Kidney (tissue), 14 donors: ENCODE data around the gene ANGPTL3. TPM values are rescaled to one million over a fixed set of nuclear protein-coding genes. Genes with fewer than 3 reads are reported as not detected.

Experiments used
- DNase-seq, 5 donors: peaks; one replicate each; pipeline ENCODE4 v3.0.0-alpha.2; 2013 to 2020
- FAIRE-seq: peaks from 2 replicates; lab custom pipeline; 2012; peaks lifted over from hg19 to GRCh38; lab: Jason Lieb, UNC
- H3K27ac ChIP-seq, 2 donors: one replicate each; pipeline ENCODE4 v1.7.0; 2013; ENCODE audit warnings: low read depth in 2 of 2, low read length in 2 of 2, inconsistent platforms in 1 of 2
- H3K27me3 ChIP-seq: one replicate; pipeline ENCODE4 v1.7.1; 2013; ENCODE audit warnings: low read length, inconsistent platforms; ENCODE audit not compliant: control insufficient read depth, insufficient read depth
- H3K36me3 ChIP-seq, 3 donors: one replicate each; pipeline versions ENCODE4 v1.7.0 to v1.7.1; 2013; ENCODE audit warnings: low read length in 3 of 3, control low read depth in 1 of 3, inconsistent platforms in 1 of 3; ENCODE audit not compliant: insufficient read depth in 3 of 3, control insufficient read depth in 2 of 3
- H3K4me1 ChIP-seq, 3 donors: one replicate each; pipeline versions ENCODE4 v1.7.0 to v1.7.1; 2013; ENCODE audit warnings: low read length in 3 of 3, inconsistent platforms in 1 of 3, low read depth in 1 of 3; ENCODE audit not compliant: control insufficient read depth in 2 of 3, insufficient read depth in 2 of 3
- H3K4me3 ChIP-seq, 3 donors: one replicate each; pipeline versions ENCODE4 v1.7.0 to v1.8.1; 2013; ENCODE audit warnings: low read length in 3 of 3, control low read depth in 1 of 3, inconsistent platforms in 1 of 3
- H3K9ac ChIP-seq, 3 donors: one replicate each; pipeline versions ENCODE4 v1.7.0 to v1.7.1; 2013; ENCODE audit warnings: low read length in 3 of 3, control low read depth in 1 of 3, inconsistent platforms in 1 of 3
- H3K9me3 ChIP-seq, 3 donors: one replicate each; pipeline versions ENCODE4 v1.7.0 to v1.7.1; 2013; ENCODE audit warnings: low read length in 3 of 3, control low read depth in 1 of 3, inconsistent platforms in 1 of 3; ENCODE audit not compliant: control insufficient read depth in 2 of 3, insufficient read depth in 1 of 3
- intact Hi-C: fragments of 100-400 bp; cut with DNase I; formaldehyde crosslinking; loops from one replicate; pipeline ENCODE4 v1.11.1; 2022
- polyA plus RNA-seq: library from polyadenylated mRNA; stranded (reverse); fragments of 350-450 nt; fragmentation: Illumina TruSeq; extraction: RNeasy Lipid Tissue Mini Kit (QIAGEN cat#74804); gene quantifications from one replicate; pipeline ENCODE4 v1.2.3, GENCODE V29; 2014; ENCODE audit warnings: low read depth, low replicate concordance; ENCODE audit not compliant: insufficient read depth
- total RNA-seq: library from RNA; stranded (reverse); fragmentation: NEBNext Ultra II Directional; extraction: Animal tissue kit (Norgen Biotek cat#: 25700); gene quantifications from one replicate; pipeline ENCODE4 v1.2.1, GENCODE V29; 2021
- TF ChIP-seq, protein P1 (sequence below): IDR thresholded peaks from 3 replicates; pipeline ENCODE4 v1.5.1; 2012; ENCODE audit warnings: mild to moderate bottlenecking, moderate library complexity, borderline replicate concordance; ENCODE audit not compliant: insufficient read depth; ENCODE audit errors: extremely low read depth
- donor health status: control.
- donor health status: control.
- donor health status: control.
- donor health status: control.
- donor health status: control.
- donor health status: DM: yes; HTN: yes; CAD: no.
- donor health status: Normal renal cell carcinoma (clear cell type).

The ANGPTL3 gene
- total and polyA plus RNA-seq, 2 donors from 2014 or later = 0.41 to 19.2 TPM

DNA sequence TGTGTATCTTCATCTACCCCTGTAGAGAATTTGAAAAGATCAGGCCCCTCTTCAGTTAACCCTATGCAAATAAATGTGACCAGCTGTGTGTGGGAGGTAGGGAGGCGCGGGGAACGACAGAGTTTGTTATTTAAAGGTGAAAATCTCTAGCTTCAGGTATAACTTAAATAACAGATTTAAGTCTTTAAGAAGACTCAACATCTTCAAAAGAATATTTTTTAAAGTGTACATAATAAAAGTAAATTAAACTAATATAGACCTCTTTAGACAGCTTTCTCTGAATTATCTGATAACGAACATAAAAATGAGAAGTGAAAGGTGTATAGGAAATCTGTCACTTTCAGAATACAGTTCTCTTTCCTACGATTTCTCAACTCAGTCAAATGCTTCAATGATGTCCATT, 16.0 kb downstream of the ANGPTL3 start:
- no peaks in the 10 kb centered on the region for H3K4me1 ChIP-seq
- DNase-seq = no peak
- intact Hi-C loops = no loop called here
- no peaks in the 10 kb centered on the region for H3K27me3 ChIP-seq
- no peaks in the 10 kb centered on the region for H3K36me3 ChIP-seq
- H3K4me3 ChIP-seq = no peak overlapping the region
- H3K27ac ChIP-seq = no peak overlapping the region
- TF ChIP-seq, protein P1, sequence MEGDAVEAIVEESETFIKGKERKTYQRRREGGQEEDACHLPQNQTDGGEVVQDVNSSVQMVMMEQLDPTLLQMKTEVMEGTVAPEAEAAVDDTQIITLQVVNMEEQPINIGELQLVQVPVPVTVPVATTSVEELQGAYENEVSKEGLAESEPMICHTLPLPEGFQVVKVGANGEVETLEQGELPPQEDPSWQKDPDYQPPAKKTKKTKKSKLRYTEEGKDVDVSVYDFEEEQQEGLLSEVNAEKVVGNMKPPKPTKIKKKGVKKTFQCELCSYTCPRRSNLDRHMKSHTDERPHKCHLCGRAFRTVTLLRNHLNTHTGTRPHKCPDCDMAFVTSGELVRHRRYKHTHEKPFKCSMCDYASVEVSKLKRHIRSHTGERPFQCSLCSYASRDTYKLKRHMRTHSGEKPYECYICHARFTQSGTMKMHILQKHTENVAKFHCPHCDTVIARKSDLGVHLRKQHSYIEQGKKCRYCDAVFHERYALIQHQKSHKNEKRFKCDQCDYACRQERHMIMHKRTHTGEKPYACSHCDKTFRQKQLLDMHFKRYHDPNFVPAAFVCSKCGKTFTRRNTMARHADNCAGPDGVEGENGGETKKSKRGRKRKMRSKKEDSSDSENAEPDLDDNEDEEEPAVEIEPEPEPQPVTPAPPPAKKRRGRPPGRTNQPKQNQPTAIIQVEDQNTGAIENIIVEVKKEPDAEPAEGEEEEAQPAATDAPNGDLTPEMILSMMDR = no peak
- H3K9me3 ChIP-seq = no peaks in the 10 kb centered on the region
- no peak overlapping the region for H3K9ac ChIP-seq
- no peak for FAIRE-seq

DNA sequence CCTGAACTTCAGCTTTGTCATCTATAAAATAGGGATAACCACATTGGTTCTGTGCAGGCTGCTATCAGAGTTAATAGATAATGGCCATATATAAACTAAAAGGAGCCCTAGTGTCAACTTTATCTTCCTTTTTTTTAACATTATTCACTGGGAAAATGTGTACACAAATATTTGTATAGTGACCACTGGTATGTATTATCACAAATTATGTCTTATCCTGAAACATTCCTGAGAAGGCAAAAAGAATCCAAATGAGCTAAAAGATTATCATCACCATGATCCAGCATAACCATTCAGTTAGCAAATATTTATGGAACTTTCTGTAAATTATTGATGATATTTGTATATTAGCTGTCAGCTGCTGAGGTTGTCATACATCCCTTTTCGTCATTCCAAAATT, 16.6 kb downstream of the ANGPTL3 start:
- DNase-seq (no peak), FAIRE-seq (no peak)
- Histone ChIP-seq H3K4me1 (no peaks in the 10 kb centered on the region), H3K27me3 (no peaks in the 10 kb centered on the region), H3K4me3 (no peak overlapping the region), H3K27ac (no peak overlapping the region), H3K36me3 (no peaks in the 10 kb centered on the region), H3K9me3 (no peaks in the 10 kb centered on the region), H3K9ac (no peak overlapping the region)
- intact Hi-C loops = no loop called here
- TF ChIP-seq, protein P1 = no peak

DNA sequence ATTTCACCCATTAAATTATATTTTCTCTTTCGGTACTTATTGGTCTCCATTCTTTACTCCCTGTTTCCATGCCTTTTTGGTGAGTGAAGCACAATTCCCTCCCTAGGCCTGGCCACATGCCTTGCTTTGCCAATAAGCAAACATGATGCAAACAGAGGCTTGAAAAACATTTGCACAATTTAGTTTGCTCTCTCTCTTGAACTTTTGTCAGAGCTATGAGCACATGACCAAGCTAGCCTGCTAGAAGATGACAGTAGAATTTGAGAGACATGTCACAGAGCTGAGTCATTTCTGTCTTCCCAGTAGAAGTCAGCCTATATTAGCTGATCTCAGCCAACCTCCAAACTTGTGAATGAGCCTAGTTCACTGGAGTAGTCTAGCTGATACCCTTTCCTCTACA, 24.6 kb downstream of the ANGPTL3 start:
- intact Hi-C loops = no loop called here
- TF ChIP-seq, protein P1 = no peak
- Histone ChIP-seq H3K36me3 (peaks cover 0 to 2% (median 2%) of the 10 kb centered on the region in 3 donors), H3K4me3 (no peak overlapping the region), H3K9me3 (no peaks in the 10 kb centered on the region), H3K4me1 (no peaks in the 10 kb centered on the region), H3K9ac (no peak overlapping the region), H3K27me3 (no peaks in the 10 kb centered on the region), H3K27ac (no peak overlapping the region)
- FAIRE-seq (no peak), DNase-seq (peak in 1 of 5 donors; percentile 47)

DNA sequence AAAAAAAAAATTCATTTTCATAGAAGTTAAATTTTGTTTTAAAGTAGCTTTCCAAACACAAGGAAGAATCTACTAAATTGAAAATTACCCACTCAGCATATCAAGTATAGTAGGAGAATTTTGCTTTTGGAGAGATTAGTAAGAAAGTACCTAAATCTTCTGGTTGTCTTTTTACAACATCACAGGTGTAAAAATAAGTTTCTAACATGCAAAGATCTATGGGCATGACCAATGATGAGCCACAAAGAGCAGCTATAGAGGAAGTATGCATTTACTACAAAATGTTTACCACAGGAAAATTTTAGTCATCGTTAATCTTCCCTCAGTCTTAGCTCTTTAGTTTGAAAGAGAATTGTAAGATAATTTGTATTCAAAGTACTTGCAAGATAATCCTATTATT, 28.1 kb downstream of the ANGPTL3 start:
- FAIRE-seq (no peak), DNase-seq (no peak)
- TF ChIP-seq, protein P1 = no peak
- Histone ChIP-seq H3K36me3 (peaks cover 0 to 4% (median 2%) of the 10 kb centered on the region in 3 donors), H3K9ac (no peak overlapping the region), H3K4me3 (no peak overlapping the region), H3K27ac (no peak overlapping the region), H3K9me3 (no peaks in the 10 kb centered on the region), H3K27me3 (no peaks in the 10 kb centered on the region), H3K4me1 (no peaks in the 10 kb centered on the region)
- intact Hi-C loops = no loop called here
